AG04450 (cell line): ENCODE results near the gene BMPR1B. TPM values are rescaled to one million over a fixed set of nuclear protein-coding genes. Genes with fewer than 3 reads are reported as not detected.

Experiments used
- CTCF ChIA-PET: fragments of 300-600, 350-600 bp; formaldehyde crosslinking; extraction: SDS; loops from one replicate; lab custom pipeline; 2022; ENCODE audit warnings: antibody characterized with exemption, inconsistent platforms; lab: Charles Lee
- POLR2A ChIA-PET: fragments of 350-600 bp; formaldehyde crosslinking; extraction: SDS; loops from one replicate; lab custom pipeline; 2021; ENCODE audit warnings: antibody characterized with exemption, inconsistent platforms; lab: Yijun Ruan, JAX
- DNase-seq: peaks from one replicate; pipeline ENCODE4 v3.0.0-alpha.2; 2011; ENCODE audit warnings: low read depth, low spot score
- H3K27ac ChIP-seq: one replicate; pipeline ENCODE4 v1.5.1; 2012; ENCODE audit warnings: low read depth, low read length, control low read depth
- H3K27me3 ChIP-seq: one replicate; pipeline ENCODE4 v1.6.0; 2012; ENCODE audit warnings: low read length; ENCODE audit not compliant: control insufficient read depth, insufficient read depth
- H3K4me3 ChIP-seq: 2 replicates; pipeline ENCODE4 v1.5.1; 2011; ENCODE audit warnings: mild to moderate bottlenecking, low read depth, low read length, control low read depth
- H3K9me3 ChIP-seq: 2 replicates; pipeline ENCODE4 v1.5.1; 2012; ENCODE audit warnings: low read length; ENCODE audit not compliant: control insufficient read depth, insufficient read depth
- polyA plus RNA-seq: library from polyadenylated mRNA; depleted of rRNA; stranded (reverse); fragments of >200 nt; gene quantifications from 2 replicates; pipeline ENCODE4 v1.2.3, GENCODE V29; 2011
- TF ChIP-seq, protein P1 (sequence below): IDR thresholded peaks from 2 replicates; pipeline ENCODE4 v1.5.1; 2011; ENCODE audit warnings: low read depth, low read length, control low read depth, inconsistent platforms

Gene BMPR1B
- polyA plus RNA-seq, 1 experiment, result 0.42 TPM

DNA sequence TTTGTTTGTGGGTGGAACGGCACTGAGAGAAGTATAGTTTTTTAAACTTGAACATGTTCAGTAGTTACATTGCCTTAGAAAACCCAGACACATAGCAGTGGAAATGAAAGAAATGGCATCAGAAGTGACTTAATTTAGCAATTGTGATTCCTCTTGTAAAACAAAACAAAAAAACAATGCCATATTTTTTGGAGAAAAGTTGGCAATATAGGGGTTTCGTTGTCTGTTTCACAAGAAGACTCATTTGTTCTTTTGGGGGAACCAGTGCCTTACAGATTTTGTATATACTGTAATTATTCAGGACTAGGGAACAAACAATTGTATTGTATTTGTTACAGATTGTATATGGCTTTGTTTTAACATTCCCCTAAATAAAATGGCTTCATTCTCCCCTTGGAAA, 400.3 kb downstream of the BMPR1B start:
- H3K4me3 ChIP-seq, result no peak overlapping the region
- DNase-seq, result no peak
- CTCF ChIA-PET, result no interaction called here
- H3K27me3 ChIP-seq, result peaks cover 3% of the 10 kb centered on the region
- no peaks in the 10 kb centered on the region for H3K9me3 ChIP-seq
- H3K27ac ChIP-seq, result no peak overlapping the region
- POLR2A ChIA-PET, result no interaction called here
- TF ChIP-seq, protein P1, sequence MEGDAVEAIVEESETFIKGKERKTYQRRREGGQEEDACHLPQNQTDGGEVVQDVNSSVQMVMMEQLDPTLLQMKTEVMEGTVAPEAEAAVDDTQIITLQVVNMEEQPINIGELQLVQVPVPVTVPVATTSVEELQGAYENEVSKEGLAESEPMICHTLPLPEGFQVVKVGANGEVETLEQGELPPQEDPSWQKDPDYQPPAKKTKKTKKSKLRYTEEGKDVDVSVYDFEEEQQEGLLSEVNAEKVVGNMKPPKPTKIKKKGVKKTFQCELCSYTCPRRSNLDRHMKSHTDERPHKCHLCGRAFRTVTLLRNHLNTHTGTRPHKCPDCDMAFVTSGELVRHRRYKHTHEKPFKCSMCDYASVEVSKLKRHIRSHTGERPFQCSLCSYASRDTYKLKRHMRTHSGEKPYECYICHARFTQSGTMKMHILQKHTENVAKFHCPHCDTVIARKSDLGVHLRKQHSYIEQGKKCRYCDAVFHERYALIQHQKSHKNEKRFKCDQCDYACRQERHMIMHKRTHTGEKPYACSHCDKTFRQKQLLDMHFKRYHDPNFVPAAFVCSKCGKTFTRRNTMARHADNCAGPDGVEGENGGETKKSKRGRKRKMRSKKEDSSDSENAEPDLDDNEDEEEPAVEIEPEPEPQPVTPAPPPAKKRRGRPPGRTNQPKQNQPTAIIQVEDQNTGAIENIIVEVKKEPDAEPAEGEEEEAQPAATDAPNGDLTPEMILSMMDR, result no peak

DNA sequence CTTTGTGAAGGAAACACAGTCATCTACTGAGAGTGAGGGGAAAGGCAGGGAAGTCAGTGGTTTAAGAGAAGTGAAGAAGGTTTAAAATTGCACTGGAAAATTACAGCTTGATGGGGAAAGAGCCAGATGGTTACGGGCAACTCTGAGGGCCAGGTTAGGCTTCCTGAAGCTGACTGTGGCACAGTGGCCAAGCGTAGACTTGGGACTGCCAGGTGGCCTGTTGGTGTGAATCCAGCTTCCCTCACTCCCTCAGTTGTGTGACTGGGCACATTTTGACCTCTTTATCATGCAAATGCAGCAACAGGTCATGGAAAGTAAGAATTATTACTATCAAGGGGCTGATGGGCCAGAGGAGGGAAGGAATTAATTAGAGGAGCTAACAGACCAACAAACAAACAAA, 400.9 kb downstream of the BMPR1B start:
- H3K9me3 ChIP-seq, result no peaks in the 10 kb centered on the region
- no peak overlapping the region for H3K4me3 ChIP-seq
- CTCF ChIA-PET, result no interaction called here
- no peak overlapping the region for H3K27ac ChIP-seq
- no peak for DNase-seq
- POLR2A ChIA-PET, result no interaction called here
- TF ChIP-seq, protein P1, result no peak
- H3K27me3 ChIP-seq, result peaks cover 3% of the 10 kb centered on the region

DNA sequence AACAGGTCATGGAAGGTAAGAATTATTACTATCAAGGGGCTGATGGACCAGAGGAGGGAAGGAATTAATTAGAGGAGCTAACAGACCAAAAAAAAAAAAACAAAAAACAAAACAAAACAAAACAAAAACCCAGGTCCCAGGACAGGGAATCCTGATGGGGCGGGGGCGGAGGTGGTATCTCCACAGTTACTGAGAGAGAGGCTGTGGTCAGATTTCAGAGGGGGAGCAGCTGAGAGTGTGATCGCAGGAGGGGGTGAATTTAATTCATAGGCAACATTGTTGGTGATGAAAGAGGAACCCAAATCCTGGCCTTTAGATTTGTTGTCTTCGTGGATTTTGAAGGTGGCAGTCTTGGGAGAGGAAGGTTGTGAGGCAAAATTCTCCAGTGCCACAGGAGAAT, 401.6 kb downstream of the BMPR1B start:
- H3K4me3 ChIP-seq, result no peak overlapping the region
- H3K27ac ChIP-seq, result no peak overlapping the region
- ChIA-PET POLR2A (no interaction called here), CTCF (no interaction called here)
- peaks cover 3% of the 10 kb centered on the region for H3K27me3 ChIP-seq
- no peaks in the 10 kb centered on the region for H3K9me3 ChIP-seq
- TF ChIP-seq, protein P1, result no peak
- no peak for DNase-seq

DNA sequence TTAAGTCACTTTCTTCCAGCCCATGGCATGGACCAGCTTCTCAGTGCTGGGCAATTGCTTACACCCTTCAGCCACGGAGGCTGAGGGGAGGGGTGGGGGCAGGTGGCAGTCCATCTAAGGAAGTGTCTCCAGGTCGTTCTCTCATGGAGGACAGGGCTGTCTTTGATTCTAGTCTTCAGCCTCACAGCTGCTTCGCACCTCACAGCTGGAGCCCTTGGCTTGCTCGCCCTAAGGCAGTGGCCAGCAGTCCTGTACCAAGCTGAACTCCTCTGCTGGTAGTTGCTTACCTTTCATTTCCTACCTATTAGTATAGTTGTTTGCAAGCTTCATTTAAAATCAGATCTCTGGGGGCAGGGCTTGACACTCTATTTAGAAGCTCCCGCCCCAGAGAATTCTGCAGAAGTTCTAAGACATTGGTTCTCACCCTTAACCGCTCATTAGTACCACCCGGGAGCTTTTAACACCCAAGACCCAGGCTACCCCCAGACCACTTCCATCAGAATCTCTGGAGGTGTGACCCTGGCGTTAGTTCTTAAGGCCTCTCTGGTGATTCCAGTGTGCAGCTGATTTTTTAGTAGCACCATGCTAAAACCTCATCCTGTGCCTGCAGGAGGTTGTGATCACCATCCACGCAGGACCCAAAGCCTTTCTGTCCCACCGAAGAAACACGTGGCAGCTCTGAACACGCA, 404.2 kb downstream of the BMPR1B start:
- POLR2A ChIA-PET, result no interaction called here
- Histone ChIP-seq H3K27ac (no peak overlapping the region), H3K27me3 (peaks cover 3% of the 10 kb centered on the region), H3K9me3 (no peaks in the 10 kb centered on the region), H3K4me3 (no peak overlapping the region)
- DNase-seq, result no peak
- CTCF ChIA-PET, result no interaction called here
- TF ChIP-seq, protein P1, result no peak

DNA sequence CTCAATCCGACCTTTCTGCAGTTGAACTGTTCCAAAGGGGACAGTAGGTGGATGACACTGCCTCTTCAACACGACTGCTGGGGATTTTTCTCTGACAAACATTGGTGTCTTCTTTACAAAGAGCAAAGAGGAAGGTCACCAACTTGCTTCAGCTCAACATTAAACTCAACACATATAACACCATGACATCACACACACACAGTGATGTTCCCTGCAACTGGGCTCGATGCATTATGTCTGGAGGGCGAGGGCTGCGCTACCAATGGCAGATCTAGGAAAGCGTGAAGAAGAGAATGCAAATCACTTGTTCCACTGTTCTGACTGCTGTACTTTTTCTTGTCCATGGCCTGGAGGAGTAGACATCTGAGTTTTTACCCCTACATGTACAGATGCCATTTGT, 405.1 kb downstream of the BMPR1B start:
- Histone ChIP-seq H3K27ac (no peak overlapping the region), H3K27me3 (peaks cover 3% of the 10 kb centered on the region), H3K9me3 (no peaks in the 10 kb centered on the region), H3K4me3 (no peak overlapping the region)
- ChIA-PET CTCF (interaction anchor here (1.7 kb wide), 1 partner anchor 348 kb away, joined by 3 read pairs; no protein-coding TSS in a partner anchor), POLR2A (no interaction called here)
- DNase-seq, result no peak
- TF ChIP-seq, protein P1, result no peak
